Measurements from ENCODE around the gene BATF. TPM values are rescaled to one million over a fixed set of nuclear protein-coding genes. Genes with fewer than 3 reads are reported as not detected.

Gene BATF
- total RNA-seq, 1 experiment from 2014 or later: not detected

DNA sequence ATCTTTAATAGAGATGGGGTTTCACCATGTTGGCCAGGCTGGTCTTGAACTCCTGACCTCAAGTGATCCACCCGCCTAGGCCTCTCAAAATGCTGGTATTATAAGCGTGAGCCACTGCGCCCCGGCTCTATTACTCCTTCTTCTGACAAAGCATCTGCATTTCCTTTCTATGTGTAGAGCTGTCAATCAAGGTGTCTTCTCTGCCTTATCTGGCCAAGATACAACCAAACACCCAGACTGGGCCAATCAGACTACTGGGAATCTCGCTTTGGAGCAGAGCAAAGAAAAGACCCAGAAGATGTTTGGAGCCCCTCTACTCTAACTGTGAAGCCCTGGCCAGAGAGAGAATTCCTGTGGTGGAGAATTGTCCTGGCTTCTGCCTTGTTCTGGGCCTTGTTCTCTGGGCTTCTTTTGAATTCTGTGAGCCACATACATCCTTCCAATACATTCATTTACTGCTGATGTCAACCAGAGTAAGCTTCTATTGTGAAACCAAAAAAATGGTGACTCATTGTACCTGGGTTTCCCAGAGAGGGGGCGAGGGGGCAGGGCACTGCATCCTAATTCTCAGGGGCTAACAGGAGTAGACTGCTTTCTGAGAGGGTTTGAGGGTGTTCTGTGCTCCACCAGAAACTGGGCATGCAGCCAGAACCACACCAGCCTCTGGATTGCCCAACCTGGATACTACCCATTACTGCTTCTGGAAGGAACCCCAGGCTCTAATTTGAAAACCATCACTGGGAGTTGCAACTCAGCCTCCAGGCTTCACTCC, 37.4 kb downstream of the BATF start:
- peak; percentile 59 for DNase-seq (ENCODE audit: low spot score)

- peak; percentile 75 for DNase-seq (ENCODE audit: low spot score)
Observed at GRCh38 chr14:75561013-75561432, 38.8 kb downstream of the BATF start.

DNA sequence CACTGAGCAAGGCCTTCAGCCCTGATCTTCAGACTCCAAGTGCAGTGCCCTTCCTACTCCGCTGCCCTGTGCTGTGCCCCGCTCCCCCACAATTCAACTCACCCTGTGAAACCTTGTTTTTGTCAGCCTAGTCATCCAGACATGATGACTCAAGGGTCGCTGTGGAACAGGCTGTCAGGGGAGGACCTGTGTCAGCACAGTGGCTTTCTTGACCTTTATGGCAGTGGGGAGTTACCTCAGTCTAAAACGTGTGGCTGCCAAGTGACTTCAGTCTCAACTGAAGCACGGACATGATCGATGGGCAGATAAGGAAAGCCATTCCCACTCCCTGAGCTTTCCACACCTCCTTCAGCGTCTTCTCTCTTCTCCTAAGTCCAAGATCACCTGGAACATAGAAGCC, 39.8 kb downstream of the BATF start:
- DNase-seq (ENCODE audit: low spot score): no peak

DNA sequence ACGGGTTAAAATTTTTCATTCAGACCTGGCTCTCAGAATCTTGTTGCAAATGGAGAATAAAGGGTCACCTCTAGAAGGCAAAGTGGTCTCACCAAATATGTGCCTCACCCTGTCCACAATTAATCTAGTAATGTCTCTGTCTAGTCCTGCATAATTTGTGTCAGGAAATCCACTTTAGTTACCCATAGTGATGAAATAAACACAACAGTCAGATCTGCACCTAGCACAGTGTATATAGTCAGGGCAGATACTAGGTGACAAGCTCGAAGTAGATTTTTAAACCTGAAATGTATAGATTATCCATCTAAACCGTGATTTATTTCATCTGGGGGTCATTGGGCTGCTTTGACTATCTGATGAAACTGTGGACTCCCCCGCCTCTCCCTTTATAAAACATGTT, 40.2 kb downstream of the BATF start:
- no peak for DNase-seq (ENCODE audit: low spot score)

DNA sequence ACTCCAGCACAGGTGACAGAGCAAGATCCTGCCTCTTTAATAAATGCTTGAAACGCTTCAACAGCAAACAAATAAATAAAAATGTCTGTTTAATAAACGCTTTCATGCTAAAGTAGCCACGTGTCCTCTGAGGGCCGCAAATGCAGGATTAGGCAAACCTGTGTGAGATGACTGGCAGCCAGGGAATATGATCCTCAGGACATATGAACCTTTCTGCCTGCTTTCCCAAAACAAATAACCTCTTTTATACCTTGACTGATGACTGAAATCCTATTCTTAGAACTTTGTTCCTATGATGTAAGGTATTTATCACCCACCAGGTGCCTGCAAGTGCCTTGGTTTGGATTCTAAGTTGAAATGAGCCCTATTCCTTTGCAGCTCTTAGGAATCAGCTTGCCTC, 41.7 kb downstream of the BATF start:
- no peak for DNase-seq (ENCODE audit: low spot score)

GRCh38 chr14:75565056-75565455, 42.8 kb downstream of the BATF start:
- DNase-seq (ENCODE audit: low spot score): no peak

- peak; percentile 43 for DNase-seq (ENCODE audit: low spot score)
Observed at GRCh38 chr14:75566321-75566720, 44.1 kb downstream of the BATF start.

GRCh38 chr14:75566752-75567151, 44.5 kb downstream of the BATF start:
- DNase-seq (ENCODE audit: low spot score): no peak

DNA sequence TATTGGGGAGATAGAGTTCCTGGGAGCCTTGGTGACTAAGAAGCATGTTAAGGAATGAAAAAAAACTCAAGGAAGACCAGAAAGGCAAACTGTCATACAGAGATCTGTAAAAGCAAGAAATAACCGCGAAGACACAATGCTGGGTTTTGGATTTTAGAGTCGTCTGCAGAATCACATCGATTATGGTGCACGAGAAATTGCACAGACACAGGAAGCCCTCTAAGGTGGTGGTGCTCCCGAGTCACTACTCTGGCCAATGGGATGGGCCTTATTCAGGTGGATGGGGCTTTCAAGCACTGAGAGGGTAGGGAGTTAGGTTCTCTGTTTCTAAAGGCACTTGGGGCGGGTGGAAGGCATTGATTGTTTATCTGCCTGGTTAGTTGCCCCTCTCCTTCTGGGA, 45.9 kb downstream of the BATF start:
- no peak for DNase-seq (ENCODE audit: low spot score)

- DNase-seq (ENCODE audit: low spot score): no peak
Observed at GRCh38 chr14:75568791-75569190, 46.5 kb downstream of the BATF start.

- DNase-seq (ENCODE audit: low spot score): no peak
Observed at GRCh38 chr14:75570797-75571196, 48.5 kb downstream of the BATF start.

- no peak for DNase-seq (ENCODE audit: low spot score)
Observed at GRCh38 chr14:75572104-75572503, 49.8 kb downstream of the BATF start.

GRCh38 chr14:75577090-75577489, 54.8 kb downstream of the BATF start:
- no peak for DNase-seq (ENCODE audit: low spot score)

- DNase-seq (ENCODE audit: low spot score): peak; percentile 67
Observed at GRCh38 chr14:75577729-75578101, 55.4 kb downstream of the BATF start.

DNA sequence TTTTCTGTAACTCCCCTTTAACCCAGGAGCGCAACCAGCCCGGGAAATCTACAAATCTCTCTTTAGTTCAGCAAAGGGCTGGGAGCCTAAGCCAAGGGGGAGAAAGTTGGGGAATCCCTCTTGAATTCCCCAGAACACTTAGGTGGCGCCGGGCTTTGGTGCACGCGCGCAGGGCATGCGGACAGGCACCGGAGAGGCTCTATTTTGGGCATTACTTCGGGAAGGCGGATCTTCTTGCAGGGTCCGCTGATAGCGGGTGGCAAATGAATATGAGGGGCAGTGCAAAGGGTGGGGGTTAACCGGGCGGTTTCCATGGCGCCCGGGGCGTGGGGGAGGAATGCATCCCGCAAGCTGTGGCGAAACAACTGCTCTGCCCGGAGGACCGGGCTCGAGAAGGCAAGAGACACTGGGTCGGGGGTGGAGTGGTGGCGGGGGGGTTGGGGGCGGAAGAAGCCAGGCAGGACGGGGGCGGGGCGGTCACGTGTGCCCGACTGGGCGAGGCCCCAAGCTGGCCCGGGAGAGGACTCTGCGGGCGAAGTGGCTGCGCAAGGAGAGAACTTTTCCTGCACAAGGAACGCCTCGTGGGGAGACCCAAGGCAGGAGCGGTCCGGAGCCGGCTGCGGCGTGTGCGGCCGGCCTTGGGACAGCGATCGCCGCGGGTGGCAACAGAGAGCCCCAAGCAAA, 56.0 kb downstream of the BATF start, which contains the start of gene FLVCR2:
Gene FLVCR2 (plus strand): TSS at position 519 of the 684 bp plus-strand sequence. CDS start 353 bp downstream, outside the sequence.
- peak; percentile 48 for DNase-seq (ENCODE audit: low spot score)

DNA sequence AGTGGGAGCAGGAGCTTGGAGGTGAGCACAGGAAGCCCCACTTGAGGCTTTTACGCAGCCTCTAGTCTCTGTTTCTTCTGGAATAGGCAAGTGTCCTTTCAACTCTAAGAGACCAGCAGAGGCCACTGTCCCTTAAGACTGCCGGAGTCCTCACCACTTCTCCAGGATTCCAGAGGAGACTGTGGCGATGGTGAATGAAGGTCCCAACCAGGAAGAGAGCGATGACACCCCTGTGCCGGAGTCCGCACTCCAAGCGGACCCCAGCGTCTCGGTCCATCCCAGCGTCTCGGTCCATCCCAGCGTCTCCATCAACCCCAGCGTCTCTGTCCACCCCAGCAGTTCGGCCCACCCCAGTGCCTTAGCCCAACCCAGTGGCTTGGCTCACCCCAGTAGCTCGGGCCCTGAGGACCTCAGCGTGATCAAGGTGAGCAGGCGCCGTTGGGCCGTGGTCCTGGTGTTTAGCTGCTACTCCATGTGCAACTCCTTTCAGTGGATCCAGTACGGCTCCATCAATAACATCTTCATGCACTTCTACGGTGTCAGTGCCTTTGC, 56.6 kb downstream of the BATF start:
- peak; percentile 19 for DNase-seq (ENCODE audit: low spot score)

GRCh38 chr14:75579338-75579864, 57.1 kb downstream of the BATF start:
- no peak for DNase-seq (ENCODE audit: low spot score)

GRCh38 chr14:75579882-75580281, 57.6 kb downstream of the BATF start:
- no peak for DNase-seq (ENCODE audit: low spot score)

DNA sequence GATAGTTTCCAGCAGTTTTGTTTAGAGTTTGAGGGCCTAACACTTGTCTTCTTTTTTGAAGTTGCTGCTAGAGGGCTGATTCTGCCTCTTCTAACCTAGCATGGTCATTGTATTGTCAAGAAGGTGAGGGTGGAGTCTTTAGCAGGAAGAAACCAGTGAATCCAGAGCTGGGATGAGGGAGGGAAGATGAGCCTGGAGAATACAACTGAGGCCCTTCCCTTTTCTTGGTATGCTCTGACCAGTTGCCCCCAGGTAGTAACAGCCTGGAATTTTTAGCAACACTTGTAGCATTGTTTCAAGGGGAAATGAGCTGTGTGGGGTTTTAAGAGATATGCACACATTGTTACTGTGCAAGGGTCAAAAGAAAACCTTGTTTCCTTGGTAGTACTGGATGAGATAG, 65.1 kb downstream of the BATF start:
- DNase-seq (ENCODE audit: low spot score): no peak

GRCh38 chr14:75589931-75590330, 67.7 kb downstream of the BATF start:
- DNase-seq (ENCODE audit: low spot score): no peak

DNA sequence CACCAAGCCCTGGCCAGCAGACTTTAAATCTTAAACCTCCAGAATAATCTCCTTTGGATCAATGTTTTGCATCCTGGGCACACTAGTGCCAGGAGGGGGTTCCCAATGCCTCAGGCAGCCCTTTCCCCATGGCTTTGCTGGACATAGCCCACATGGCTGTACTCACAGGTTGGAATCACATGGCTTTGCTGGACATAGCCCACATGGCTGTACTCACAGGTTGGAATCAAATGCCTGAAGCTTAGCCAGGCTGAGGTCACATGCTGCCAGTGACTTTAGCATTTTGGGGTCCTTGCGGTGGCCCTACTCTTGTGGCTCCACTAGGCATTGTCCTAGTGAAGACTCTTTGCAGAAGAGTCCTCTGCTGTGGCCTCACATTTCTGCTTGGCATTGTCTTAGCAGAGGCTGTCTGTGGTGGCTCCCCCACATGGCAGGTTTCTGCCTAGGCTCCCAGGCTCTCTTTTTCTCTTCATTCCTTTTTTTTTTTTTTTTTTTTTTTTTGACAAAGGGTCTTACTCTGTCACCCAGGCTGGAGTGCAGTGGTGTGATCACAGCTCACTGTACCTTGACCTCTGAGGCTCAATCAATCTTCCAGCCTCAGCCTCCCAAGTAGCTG, 69.2 kb downstream of the BATF start:
- no peak for DNase-seq (ENCODE audit: low spot score)

DNA sequence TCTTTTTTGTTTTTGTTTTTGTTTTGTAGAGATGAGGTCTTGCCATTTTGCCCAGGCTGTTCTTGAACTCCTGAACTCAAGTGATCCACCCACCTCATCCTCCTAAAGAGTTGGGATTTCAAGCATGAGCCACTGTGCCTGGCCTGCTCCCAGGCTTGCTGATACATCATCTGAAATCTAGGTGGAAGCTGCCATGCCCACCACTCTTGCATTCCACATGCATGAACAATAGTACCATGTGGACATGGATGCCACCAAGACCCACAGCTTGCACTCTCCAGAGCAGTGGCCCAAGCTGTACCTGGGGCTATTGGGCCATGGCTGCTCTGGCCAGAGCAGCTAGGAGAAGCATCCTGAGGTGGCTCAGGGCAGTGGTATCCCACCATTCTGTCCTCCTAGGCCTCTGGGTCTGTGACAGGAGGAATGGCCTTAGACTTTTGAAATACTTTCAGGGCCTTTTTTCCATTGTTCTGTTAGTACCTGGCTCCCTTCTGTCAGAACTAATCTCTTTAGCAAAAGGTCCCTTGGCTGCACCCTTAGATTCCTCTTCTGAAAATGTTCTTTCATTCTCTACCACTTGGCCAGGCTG, 69.8 kb downstream of the BATF start:
- DNase-seq (ENCODE audit: low spot score): no peak

All from H4 (cell line).